ENCODE data around the gene ST3GAL3. TPM values are rescaled to one million over a fixed set of nuclear protein-coding genes. Genes with fewer than 3 reads are reported as not detected.

ST3GAL3 gene
- total RNA-seq, 1 experiment from 2014 or later = 26.0 TPM

GRCh38 chr1:43708002-43708410 is 670 bp downstream of the ST3GAL3 start:
- intact Hi-C loops (cut with micrococcal nuclease; ENCODE audit: unreplicated experiment) = no loop called here
- no peaks in the 10 kb centered on the region for H3K27me3 ChIP-seq (ENCODE audit: control insufficient read depth, insufficient read depth, low read length)
- peaks cover 31% of the 10 kb centered on the region for H3K4me1 ChIP-seq (ENCODE audit: control insufficient read depth, insufficient read depth, low read length)
- BruUV-seq (replicated peaks) = no TSS peak
- ATAC-seq (no peak), DNase-seq (ENCODE audit: low read depth, low spot score) (no peak)
- in situ Hi-C loops (cut with HindIII; ENCODE audit: low pct_unique_long_range_greater_than_20kb, low sequenced_read_pairs) = no loop called here
- CTCF ChIA-PET = no interaction called here
- peak overlapping the region; percentile 98 for H3K27ac ChIP-seq (ENCODE audit: low read length)
- peak overlapping the region; percentile 90 to 95 for H3K4me3 ChIP-seq (ENCODE audit: low read depth in 2 of 2, low read length in 2 of 2)
- no peaks in the 10 kb centered on the region; the same call in 1 of the 2 replicates for H3K36me3 ChIP-seq (ENCODE audit: control insufficient read depth, insufficient read depth, low read length)
- H3K9me3 ChIP-seq (ENCODE audit: control insufficient read depth, insufficient read depth, low read depth, low read length) = no peaks in the 10 kb centered on the region
- TF ChIP-seq CTCF (IDR thresholded peaks at IDR 0.05) (no peak), REST (IDR thresholded peaks at IDR 0.05; ENCODE audit: insufficient read depth in 1 of 2, low read depth in 2 of 2, low read length in 1 of 2) (no peak), TCF7L2 (IDR thresholded peaks at IDR 0.05; ENCODE audit: low read depth, low read length) (no peak), POLR2AphosphoS5 (IDR thresholded peaks at IDR 0.05; ENCODE audit: low read depth, low read length) (no peak), SIN3A (IDR thresholded peaks at IDR 0.05; ENCODE audit: borderline replicate concordance, insufficient read depth, low read depth, low read length) (no peak)
- POLR2A ChIA-PET = no interaction called here

- ChIA-PET CTCF (no interaction called here), POLR2A (interaction anchor here (0.6 kb wide), 1 partner anchor 282 kb away, joined by 3 read pairs; no protein-coding TSS in a partner anchor)
- TF ChIP-seq REST (IDR thresholded peaks at IDR 0.05; ENCODE audit: insufficient read depth in 1 of 2, low read depth in 2 of 2, low read length in 1 of 2) (no peak), CTCF (IDR thresholded peaks at IDR 0.05) (no peak), POLR2AphosphoS5 (IDR thresholded peaks at IDR 0.05; ENCODE audit: low read depth, low read length) (no peak), TCF7L2 (IDR thresholded peaks at IDR 0.05; ENCODE audit: low read depth, low read length) (no peak), SIN3A (IDR thresholded peaks at IDR 0.05; ENCODE audit: borderline replicate concordance, insufficient read depth, low read depth, low read length) (no peak)
- no peaks in the 10 kb centered on the region for H3K27me3 ChIP-seq (ENCODE audit: control insufficient read depth, insufficient read depth, low read length)
- no peaks in the 10 kb centered on the region for H3K9me3 ChIP-seq (ENCODE audit: control insufficient read depth, insufficient read depth, low read depth, low read length)
- no peaks in the 10 kb centered on the region; the same call in 1 of the 2 replicates for H3K36me3 ChIP-seq (ENCODE audit: control insufficient read depth, insufficient read depth, low read length)
- H3K4me3 ChIP-seq (ENCODE audit: low read depth in 2 of 2, low read length in 2 of 2) = no peak overlapping the region
- in situ Hi-C loops (cut with HindIII; ENCODE audit: low pct_unique_long_range_greater_than_20kb, low sequenced_read_pairs) (no loop called here), intact Hi-C loops (cut with micrococcal nuclease; ENCODE audit: unreplicated experiment) (no loop called here)
- no TSS peak for BruUV-seq (replicated peaks)
- peaks cover 23% of the 10 kb centered on the region for H3K4me1 ChIP-seq (ENCODE audit: control insufficient read depth, insufficient read depth, low read length)
- peak overlapping the region; percentile 14; the same call in 1 of the 2 replicates for H3K27ac ChIP-seq (ENCODE audit: low read length)
- DNase-seq (ENCODE audit: low read depth, low spot score) = peak; percentile 43
- ATAC-seq = no peak
Observed at GRCh38 chr1:43711049-43711448, 3.7 kb downstream of the ST3GAL3 start.
